Measurements from ENCODE around the gene HSD3B2.

Gene HSD3B2

GRCh38 chr1:119397986-119398385, 17.0 kb upstream of the HSD3B2 start:
- H3K27me3 ChIP-seq (ENCODE audit: low read depth, low read length) = no peaks in the 10 kb centered on the region
- H3K27ac ChIP-seq (ENCODE audit: low read length) = no peak overlapping the region
- H3K36me3 ChIP-seq (ENCODE audit: control insufficient read depth in 1 of 2, insufficient read depth in 2 of 2, low read length in 2 of 2) = no peaks in the 10 kb centered on the region
- no peaks in the 10 kb centered on the region for H3K4me1 ChIP-seq (ENCODE audit: control insufficient read depth in 1 of 2, insufficient read depth in 2 of 2, low read length in 2 of 2)
- no peaks in the 10 kb centered on the region for H3K9me3 ChIP-seq (ENCODE audit: control insufficient read depth in 1 of 2, low read length in 2 of 2)
- no peak overlapping the region for H3K4me3 ChIP-seq (ENCODE audit: low read depth in 1 of 2, low read length in 2 of 2)

- no peaks in the 10 kb centered on the region for H3K27me3 ChIP-seq (ENCODE audit: low read depth, low read length)
- H3K4me1 ChIP-seq (ENCODE audit: control insufficient read depth in 1 of 2, insufficient read depth in 2 of 2, low read length in 2 of 2) = no peaks in the 10 kb centered on the region
- peaks cover 0 to 6% of the 10 kb centered on the region in 2 donors for H3K9me3 ChIP-seq (ENCODE audit: control insufficient read depth in 1 of 2, low read length in 2 of 2)
- H3K4me3 ChIP-seq (ENCODE audit: low read depth in 1 of 2, low read length in 2 of 2) = no peak overlapping the region
- no peak overlapping the region for H3K27ac ChIP-seq (ENCODE audit: low read length)
- H3K36me3 ChIP-seq (ENCODE audit: control insufficient read depth in 1 of 2, insufficient read depth in 2 of 2, low read length in 2 of 2) = no peaks in the 10 kb centered on the region
Observed at GRCh38 chr1:119404736-119405135, 10.2 kb upstream of the HSD3B2 start.

GRCh38 chr1:119409731-119410130, 5.2 kb upstream of the HSD3B2 start:
- H3K36me3 ChIP-seq (ENCODE audit: control insufficient read depth in 1 of 2, insufficient read depth in 2 of 2, low read length in 2 of 2) = no peaks in the 10 kb centered on the region
- H3K4me3 ChIP-seq (ENCODE audit: low read depth in 1 of 2, low read length in 2 of 2) = no peak overlapping the region
- H3K27ac ChIP-seq (ENCODE audit: low read length) = no peak overlapping the region
- H3K9me3 ChIP-seq (ENCODE audit: control insufficient read depth in 1 of 2, low read length in 2 of 2) = peaks cover 0 to 6% of the 10 kb centered on the region in 2 donors
- no peaks in the 10 kb centered on the region for H3K4me1 ChIP-seq (ENCODE audit: control insufficient read depth in 1 of 2, insufficient read depth in 2 of 2, low read length in 2 of 2)
- H3K27me3 ChIP-seq (ENCODE audit: low read depth, low read length) = no peaks in the 10 kb centered on the region

- H3K4me1 ChIP-seq (ENCODE audit: control insufficient read depth in 1 of 2, insufficient read depth in 2 of 2, low read length in 2 of 2) = no peaks in the 10 kb centered on the region
- peaks cover 0 to 5% of the 10 kb centered on the region in 2 donors for H3K9me3 ChIP-seq (ENCODE audit: control insufficient read depth in 1 of 2, low read length in 2 of 2)
- H3K4me3 ChIP-seq (ENCODE audit: low read depth in 1 of 2, low read length in 2 of 2) = no peak overlapping the region
- no peak overlapping the region for H3K27ac ChIP-seq (ENCODE audit: low read length)
- H3K27me3 ChIP-seq (ENCODE audit: low read depth, low read length) = no peaks in the 10 kb centered on the region
- no peaks in the 10 kb centered on the region for H3K36me3 ChIP-seq (ENCODE audit: control insufficient read depth in 1 of 2, insufficient read depth in 2 of 2, low read length in 2 of 2)
Observed at GRCh38 chr1:119410961-119411360, 4.0 kb upstream of the HSD3B2 start.

GRCh38 chr1:119416006-119416640, 1.2 kb downstream of the HSD3B2 start:
- Histone ChIP-seq H3K36me3 (ENCODE audit: control insufficient read depth in 1 of 2, insufficient read depth in 2 of 2, low read length in 2 of 2) (no peaks in the 10 kb centered on the region), H3K9me3 (ENCODE audit: control insufficient read depth in 1 of 2, low read length in 2 of 2) (no peaks in the 10 kb centered on the region), H3K4me3 (ENCODE audit: low read depth in 1 of 2, low read length in 2 of 2) (no peak overlapping the region), H3K27me3 (ENCODE audit: low read depth, low read length) (no peaks in the 10 kb centered on the region), H3K27ac (ENCODE audit: low read length) (no peak overlapping the region), H3K4me1 (ENCODE audit: control insufficient read depth in 1 of 2, insufficient read depth in 2 of 2, low read length in 2 of 2) (no peaks in the 10 kb centered on the region)

- Histone ChIP-seq H3K27me3 (ENCODE audit: low read depth, low read length) (no peaks in the 10 kb centered on the region), H3K36me3 (ENCODE audit: control insufficient read depth in 1 of 2, insufficient read depth in 2 of 2, low read length in 2 of 2) (no peaks in the 10 kb centered on the region), H3K4me3 (ENCODE audit: low read depth in 1 of 2, low read length in 2 of 2) (no peak overlapping the region), H3K9me3 (ENCODE audit: control insufficient read depth in 1 of 2, low read length in 2 of 2) (no peaks in the 10 kb centered on the region), H3K4me1 (ENCODE audit: control insufficient read depth in 1 of 2, insufficient read depth in 2 of 2, low read length in 2 of 2) (no peaks in the 10 kb centered on the region), H3K27ac (ENCODE audit: low read length) (no peak overlapping the region)
Observed at GRCh38 chr1:119419109-119419508, 4.2 kb downstream of the HSD3B2 start.

GRCh38 chr1:119420638-119421037, 5.7 kb downstream of the HSD3B2 start:
- Histone ChIP-seq H3K27me3 (ENCODE audit: low read depth, low read length) (no peaks in the 10 kb centered on the region), H3K4me1 (ENCODE audit: control insufficient read depth in 1 of 2, insufficient read depth in 2 of 2, low read length in 2 of 2) (no peaks in the 10 kb centered on the region), H3K27ac (ENCODE audit: low read length) (no peak overlapping the region), H3K36me3 (ENCODE audit: control insufficient read depth in 1 of 2, insufficient read depth in 2 of 2, low read length in 2 of 2) (no peaks in the 10 kb centered on the region), H3K9me3 (ENCODE audit: control insufficient read depth in 1 of 2, low read length in 2 of 2) (no peaks in the 10 kb centered on the region), H3K4me3 (ENCODE audit: low read depth in 1 of 2, low read length in 2 of 2) (no peak overlapping the region)

- H3K27ac ChIP-seq (ENCODE audit: low read length) = no peak overlapping the region
- no peaks in the 10 kb centered on the region for H3K9me3 ChIP-seq (ENCODE audit: control insufficient read depth in 1 of 2, low read length in 2 of 2)
- H3K27me3 ChIP-seq (ENCODE audit: low read depth, low read length) = no peaks in the 10 kb centered on the region
- no peak overlapping the region for H3K4me3 ChIP-seq (ENCODE audit: low read depth in 1 of 2, low read length in 2 of 2)
- no peaks in the 10 kb centered on the region for H3K4me1 ChIP-seq (ENCODE audit: control insufficient read depth in 1 of 2, insufficient read depth in 2 of 2, low read length in 2 of 2)
- no peaks in the 10 kb centered on the region for H3K36me3 ChIP-seq (ENCODE audit: control insufficient read depth in 1 of 2, insufficient read depth in 2 of 2, low read length in 2 of 2)
Observed at GRCh38 chr1:119422631-119423030, 7.7 kb downstream of the HSD3B2 start.

- H3K27ac ChIP-seq (ENCODE audit: low read length) = no peak overlapping the region
- no peaks in the 10 kb centered on the region for H3K9me3 ChIP-seq (ENCODE audit: control insufficient read depth in 1 of 2, low read length in 2 of 2)
- H3K4me1 ChIP-seq (ENCODE audit: control insufficient read depth in 1 of 2, insufficient read depth in 2 of 2, low read length in 2 of 2) = no peaks in the 10 kb centered on the region
- H3K27me3 ChIP-seq (ENCODE audit: low read depth, low read length) = no peaks in the 10 kb centered on the region
- no peak overlapping the region for H3K4me3 ChIP-seq (ENCODE audit: low read depth in 1 of 2, low read length in 2 of 2)
- no peaks in the 10 kb centered on the region for H3K36me3 ChIP-seq (ENCODE audit: control insufficient read depth in 1 of 2, insufficient read depth in 2 of 2, low read length in 2 of 2)
Observed at GRCh38 chr1:119428991-119429390, 14.0 kb downstream of the HSD3B2 start.

GRCh38 chr1:119429687-119430086, 14.7 kb downstream of the HSD3B2 start:
- no peaks in the 10 kb centered on the region for H3K36me3 ChIP-seq (ENCODE audit: control insufficient read depth in 1 of 2, insufficient read depth in 2 of 2, low read length in 2 of 2)
- no peaks in the 10 kb centered on the region for H3K27me3 ChIP-seq (ENCODE audit: low read depth, low read length)
- no peaks in the 10 kb centered on the region for H3K4me1 ChIP-seq (ENCODE audit: control insufficient read depth in 1 of 2, insufficient read depth in 2 of 2, low read length in 2 of 2)
- no peaks in the 10 kb centered on the region for H3K9me3 ChIP-seq (ENCODE audit: control insufficient read depth in 1 of 2, low read length in 2 of 2)
- H3K27ac ChIP-seq (ENCODE audit: low read length) = no peak overlapping the region
- no peak overlapping the region for H3K4me3 ChIP-seq (ENCODE audit: low read depth in 1 of 2, low read length in 2 of 2)

- Histone ChIP-seq H3K4me1 (ENCODE audit: control insufficient read depth in 1 of 2, insufficient read depth in 2 of 2, low read length in 2 of 2) (no peaks in the 10 kb centered on the region), H3K27ac (ENCODE audit: low read length) (no peak overlapping the region), H3K9me3 (ENCODE audit: control insufficient read depth in 1 of 2, low read length in 2 of 2) (no peaks in the 10 kb centered on the region), H3K4me3 (ENCODE audit: low read depth in 1 of 2, low read length in 2 of 2) (no peak overlapping the region), H3K36me3 (ENCODE audit: control insufficient read depth in 1 of 2, insufficient read depth in 2 of 2, low read length in 2 of 2) (no peaks in the 10 kb centered on the region), H3K27me3 (ENCODE audit: low read depth, low read length) (no peaks in the 10 kb centered on the region)
Observed at GRCh38 chr1:119430486-119430885, 15.5 kb downstream of the HSD3B2 start.

- no peak overlapping the region for H3K27ac ChIP-seq (ENCODE audit: low read length)
- H3K4me3 ChIP-seq (ENCODE audit: low read depth in 1 of 2, low read length in 2 of 2) = no peak overlapping the region
- no peaks in the 10 kb centered on the region for H3K4me1 ChIP-seq (ENCODE audit: control insufficient read depth in 1 of 2, insufficient read depth in 2 of 2, low read length in 2 of 2)
- H3K36me3 ChIP-seq (ENCODE audit: control insufficient read depth in 1 of 2, insufficient read depth in 2 of 2, low read length in 2 of 2) = no peaks in the 10 kb centered on the region
- no peaks in the 10 kb centered on the region for H3K9me3 ChIP-seq (ENCODE audit: control insufficient read depth in 1 of 2, low read length in 2 of 2)
- H3K27me3 ChIP-seq (ENCODE audit: low read depth, low read length) = no peaks in the 10 kb centered on the region
Observed at GRCh38 chr1:119431836-119432235, 16.9 kb downstream of the HSD3B2 start.
